ENCODE results near the gene RAB10.
"Not testable (repeated sequence)": the region's sequence is repeated elsewhere in the genome, so short reads cannot be mapped to it uniquely, and the experiment has no call there.

The RAB10 gene

DNA sequence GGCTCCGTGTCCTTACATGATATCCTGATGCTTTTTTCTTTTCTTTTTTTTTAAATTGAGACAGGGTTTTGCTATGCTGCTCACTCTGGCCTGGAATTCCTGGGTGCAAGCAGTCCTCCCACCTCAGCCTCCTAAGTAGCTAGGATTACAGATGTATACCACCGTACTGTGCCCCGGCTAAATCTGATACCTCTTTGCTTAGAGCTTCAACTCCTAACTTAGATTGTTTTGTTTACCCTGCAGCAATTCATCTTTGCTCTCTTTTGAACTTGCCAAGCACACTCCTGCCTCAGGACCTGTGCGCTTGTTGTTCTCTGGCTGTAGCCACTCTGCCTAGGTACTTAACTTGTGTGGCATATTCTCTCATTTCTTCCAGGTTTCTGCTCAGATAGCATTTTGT lies 24.5 kb downstream of the RAB10 start:
- DNase-seq (ENCODE audit: low read depth): no peak

DNA sequence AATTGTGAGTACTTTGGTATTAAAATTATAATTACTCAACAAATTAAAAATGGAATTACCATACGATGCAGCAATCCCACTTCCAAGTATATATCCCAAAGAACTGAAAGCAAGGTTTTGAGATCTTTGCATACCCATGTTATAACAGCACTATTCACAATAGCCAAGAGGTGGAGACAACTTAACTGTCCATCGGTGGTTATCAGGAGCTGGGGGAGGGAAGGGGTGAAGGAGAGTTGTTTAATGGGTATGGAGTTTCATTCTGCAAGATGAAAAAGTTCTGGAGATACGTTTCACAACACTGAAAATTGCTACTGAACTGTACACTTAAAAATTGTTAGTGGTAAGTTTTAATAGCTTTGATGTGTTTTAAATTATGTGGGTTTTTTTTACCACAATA lies 25.7 kb downstream of the RAB10 start:
- no peak for DNase-seq (ENCODE audit: low read depth)

DNA sequence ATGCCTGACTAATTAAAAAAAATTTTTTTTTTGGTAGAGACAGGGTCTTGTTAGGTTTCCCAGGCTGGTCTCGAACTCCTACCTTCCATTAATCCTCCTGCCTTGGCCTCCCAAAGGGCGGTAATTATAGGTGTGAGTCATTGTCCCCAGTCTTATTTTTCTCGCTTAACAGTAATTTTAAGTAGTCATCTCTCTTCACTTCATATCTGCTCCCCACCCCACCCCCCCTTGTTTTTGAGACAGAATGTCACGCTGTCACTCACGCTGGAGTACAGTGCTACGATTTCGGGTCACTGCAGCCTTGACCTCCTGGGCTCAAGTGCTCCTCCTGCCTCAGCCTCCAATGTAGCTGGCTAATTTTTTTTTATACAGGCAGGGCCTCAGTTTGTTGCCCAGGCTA lies 27.7 kb downstream of the RAB10 start:
- DNase-seq (ENCODE audit: low read depth): no peak

DNA sequence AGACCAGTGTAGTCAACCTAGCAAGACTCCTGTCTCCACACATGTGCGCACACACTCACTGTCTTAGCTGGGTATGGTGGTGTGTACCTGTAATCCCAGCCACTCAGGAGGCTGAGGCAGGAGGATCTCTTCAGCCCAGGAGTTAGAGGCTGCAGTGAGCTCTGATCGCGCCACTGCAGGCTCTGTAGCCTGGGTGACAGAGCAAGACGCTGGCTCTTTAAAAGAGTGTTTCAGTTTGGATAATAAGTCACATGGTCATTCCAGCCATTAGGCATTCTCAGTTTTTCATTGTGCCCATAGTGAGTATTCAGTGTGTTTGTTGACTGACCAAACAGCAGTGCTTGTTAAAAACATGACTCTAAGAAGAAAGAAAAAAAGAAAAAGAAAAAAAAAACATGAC lies 31.0 kb downstream of the RAB10 start:
- no peak for DNase-seq (ENCODE audit: low read depth)

DNA sequence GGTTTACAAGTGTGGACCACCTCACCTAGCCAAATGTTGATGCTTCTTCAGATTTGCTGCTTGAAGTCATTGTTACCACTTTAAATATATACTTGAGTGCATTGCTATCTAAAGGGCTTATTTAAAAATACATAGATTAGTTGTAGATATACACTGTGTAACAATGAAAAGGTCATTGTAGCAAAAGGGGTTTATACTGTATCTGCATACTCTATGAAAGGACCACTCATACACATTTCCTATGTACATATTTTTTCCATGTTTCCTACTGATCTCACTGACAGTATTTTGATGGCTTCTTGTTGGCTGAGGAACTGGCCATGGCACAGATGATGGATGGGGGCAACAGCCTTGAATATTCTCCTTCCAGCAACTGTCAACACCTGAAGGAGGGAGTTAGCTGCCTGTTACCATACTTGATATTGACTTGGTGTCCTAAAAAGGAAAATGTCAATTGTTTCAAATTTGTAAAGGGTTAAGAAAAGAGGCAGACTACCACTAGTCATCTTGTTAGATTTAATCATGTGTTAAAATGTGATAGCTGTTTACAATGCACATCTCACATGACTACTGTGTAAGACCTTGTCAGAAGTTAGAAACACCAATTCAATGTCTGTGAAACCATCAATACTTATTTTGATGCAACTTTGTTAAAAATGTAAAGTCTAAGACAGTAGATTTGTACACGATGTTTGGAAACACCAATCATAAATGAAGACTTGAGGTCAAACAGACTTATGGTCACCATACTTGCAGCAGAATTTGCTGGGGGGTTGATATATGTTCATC lies 33.5 kb downstream of the RAB10 start:
- no peak for DNase-seq (ENCODE audit: low read depth)

DNA sequence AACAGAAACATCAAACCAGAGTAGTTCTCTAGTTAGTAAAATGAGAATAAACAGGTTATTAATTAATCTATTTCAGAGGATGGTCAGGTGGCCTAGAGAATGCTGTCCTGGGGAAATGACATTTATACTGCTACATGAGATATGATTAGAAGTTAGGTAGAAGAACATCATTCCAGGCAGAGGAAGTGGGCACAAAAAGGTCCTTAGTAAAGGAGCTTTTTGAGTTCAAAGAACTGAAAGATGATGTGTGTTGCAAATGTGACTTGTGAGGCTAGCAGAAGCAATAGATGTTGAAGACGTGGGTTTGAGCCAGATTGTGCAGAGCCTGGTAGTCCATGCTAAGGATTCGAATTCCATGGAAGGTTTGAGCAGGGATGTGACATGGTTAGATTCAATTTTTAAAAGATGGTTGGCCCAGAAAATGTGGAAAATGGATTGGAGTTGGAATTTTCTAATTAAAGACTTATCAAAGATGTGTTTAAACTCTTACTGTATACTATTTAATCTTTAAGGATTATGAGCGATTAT lies 34.2 kb downstream of the RAB10 start:
- DNase-seq (ENCODE audit: low read depth): no peak

DNA sequence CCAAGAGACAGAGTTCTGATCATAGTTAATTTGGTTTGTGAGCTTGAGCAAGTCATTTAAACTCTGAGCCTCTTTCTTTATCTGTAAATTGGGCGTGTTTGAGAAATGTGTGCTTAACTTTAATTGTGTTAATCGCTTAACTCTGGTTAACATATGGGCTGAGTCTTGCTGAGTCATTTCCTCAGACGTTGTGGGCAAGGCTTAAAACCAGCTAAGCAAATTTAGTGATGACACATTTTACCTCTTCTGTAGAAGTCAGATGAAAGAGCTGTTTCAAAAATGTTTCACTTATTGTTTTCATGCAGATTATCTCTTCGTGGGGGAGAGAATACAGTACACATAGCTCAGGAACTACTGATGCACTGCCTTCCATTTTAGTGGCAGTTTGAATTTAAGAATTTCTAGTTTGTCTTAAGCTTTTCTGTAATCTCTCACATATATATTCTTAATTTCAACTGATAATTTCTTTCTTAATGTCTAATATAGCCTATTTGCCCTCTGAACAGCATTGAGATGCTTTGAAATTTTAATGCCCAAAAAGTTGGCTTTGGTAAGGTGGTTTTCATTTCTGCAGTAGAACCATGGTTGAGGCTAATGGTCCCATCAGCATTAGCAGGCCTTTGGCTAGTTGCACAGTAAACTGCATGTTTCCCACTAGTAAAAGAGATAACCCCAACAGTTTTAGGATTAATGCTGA lies 34.9 kb downstream of the RAB10 start:
- DNase-seq (ENCODE audit: low read depth): peak; percentile 48

DNA sequence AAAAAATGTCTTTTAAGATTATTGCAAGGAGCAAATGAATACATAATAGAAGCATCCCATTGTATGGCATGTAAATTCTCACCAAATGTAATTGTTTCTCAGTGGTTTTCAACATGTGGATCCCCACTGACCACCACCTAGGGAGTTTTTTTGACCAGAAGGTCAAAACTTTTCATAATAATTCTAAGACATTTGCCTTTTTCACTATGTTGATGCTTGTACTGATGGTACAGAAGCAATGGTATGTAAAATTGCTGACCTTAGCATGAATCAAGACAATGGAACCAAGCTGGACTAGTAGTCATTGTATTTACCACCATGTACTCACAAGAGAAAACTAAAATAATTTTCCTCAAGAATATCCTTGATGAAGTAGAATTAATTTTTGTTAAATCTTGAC lies 36.8 kb downstream of the RAB10 start:
- no peak for DNase-seq (ENCODE audit: low read depth)

DNA sequence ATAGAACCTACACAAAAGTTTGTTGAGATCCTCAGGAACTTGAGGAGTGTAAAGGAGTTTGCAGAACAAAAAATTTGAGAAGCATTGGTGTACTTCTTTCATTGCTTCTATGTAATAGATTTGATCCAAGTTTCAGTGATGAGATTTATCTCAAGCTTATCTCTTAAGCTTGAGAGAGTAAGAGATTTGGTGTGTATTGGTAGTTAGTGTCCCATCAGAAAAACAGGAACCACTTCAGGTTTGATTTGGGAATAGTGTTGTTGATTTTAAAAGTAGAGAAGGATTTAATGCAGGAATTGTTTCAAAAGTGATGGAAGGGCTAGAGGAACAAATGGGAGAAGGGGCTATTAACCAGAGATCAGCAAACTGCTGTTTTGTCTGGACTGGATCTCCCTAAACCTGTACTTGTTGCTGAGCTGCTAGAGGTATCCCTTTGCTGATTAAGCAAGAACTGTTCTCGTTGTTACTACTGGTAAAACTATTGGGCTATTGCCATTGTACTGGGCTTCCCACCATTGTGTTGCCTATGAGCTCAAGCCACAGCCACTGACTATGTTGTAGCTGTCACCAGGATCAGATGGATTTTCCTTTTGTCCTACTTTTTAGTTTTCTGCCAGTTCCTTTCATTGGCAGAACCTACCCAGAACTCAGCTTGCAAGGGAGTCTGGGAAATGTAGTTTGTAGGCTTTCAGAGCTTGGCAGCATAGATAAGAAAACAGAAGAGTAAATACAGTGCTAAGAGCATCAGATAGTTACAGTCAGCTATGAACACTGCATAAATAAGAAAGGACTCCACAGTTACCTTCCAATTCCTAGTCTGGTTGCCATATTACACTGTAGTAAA lies 39.3 kb downstream of the RAB10 start:
- no peak for DNase-seq (ENCODE audit: low read depth)

DNA sequence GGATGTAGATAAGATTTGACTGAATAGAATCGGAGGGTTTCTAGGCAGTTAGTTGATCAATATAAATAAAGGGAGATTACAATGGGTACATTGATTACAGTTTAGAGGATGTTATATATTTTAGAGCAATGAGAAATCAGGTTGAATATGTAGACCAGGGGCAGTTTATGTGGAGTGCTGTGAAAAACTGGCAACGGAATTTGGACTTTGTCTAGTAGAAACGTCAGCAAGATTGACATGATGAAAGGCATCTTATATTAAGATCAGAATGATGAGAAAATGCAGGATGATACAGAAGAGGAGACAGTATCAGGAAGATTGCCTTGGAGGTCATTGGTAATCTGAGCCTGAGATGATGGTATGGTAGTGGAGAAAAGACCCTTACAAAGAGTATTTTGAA lies 39.9 kb downstream of the RAB10 start:
- no peak for DNase-seq (ENCODE audit: low read depth)

DNA sequence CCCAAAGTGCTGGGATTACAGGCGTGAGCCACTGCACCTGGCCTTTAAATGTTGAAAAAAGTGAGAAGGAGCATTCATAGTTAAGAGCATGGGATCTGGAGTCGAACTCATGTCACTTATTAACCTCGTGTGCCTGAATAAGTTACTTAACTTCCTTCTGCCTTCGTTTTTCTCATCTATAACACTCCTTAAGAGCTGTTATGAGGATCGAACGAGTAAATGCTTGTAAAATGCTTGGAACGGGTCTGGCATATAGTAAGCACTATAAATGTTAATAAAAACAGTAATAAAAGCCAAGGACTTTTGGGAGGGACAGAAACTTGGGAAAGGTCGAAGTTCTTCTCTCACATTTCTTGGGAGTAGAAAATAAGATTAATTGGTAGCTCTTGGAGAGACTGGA lies 40.8 kb downstream of the RAB10 start:
- DNase-seq (ENCODE audit: low read depth): no peak

DNA sequence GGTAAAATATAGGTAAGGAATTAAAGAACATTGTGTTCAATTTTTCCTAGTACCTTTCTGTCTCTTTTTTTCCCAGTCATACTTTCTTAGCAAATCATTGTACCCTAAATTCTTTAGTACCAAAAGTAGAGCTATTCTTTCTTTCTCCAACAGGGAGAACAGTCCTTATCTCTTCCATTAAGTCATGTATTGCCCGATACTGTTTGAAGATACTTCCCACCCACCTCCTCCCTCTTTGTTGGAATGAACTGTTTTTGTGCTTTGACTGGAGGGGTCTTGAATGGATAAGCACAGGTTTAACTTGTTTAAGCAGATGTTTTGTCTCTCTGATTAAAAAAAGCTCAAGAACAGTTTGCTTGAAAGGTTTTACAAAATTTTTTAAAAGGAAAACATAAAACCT lies 41.3 kb downstream of the RAB10 start:
- no peak for DNase-seq (ENCODE audit: low read depth)

DNA sequence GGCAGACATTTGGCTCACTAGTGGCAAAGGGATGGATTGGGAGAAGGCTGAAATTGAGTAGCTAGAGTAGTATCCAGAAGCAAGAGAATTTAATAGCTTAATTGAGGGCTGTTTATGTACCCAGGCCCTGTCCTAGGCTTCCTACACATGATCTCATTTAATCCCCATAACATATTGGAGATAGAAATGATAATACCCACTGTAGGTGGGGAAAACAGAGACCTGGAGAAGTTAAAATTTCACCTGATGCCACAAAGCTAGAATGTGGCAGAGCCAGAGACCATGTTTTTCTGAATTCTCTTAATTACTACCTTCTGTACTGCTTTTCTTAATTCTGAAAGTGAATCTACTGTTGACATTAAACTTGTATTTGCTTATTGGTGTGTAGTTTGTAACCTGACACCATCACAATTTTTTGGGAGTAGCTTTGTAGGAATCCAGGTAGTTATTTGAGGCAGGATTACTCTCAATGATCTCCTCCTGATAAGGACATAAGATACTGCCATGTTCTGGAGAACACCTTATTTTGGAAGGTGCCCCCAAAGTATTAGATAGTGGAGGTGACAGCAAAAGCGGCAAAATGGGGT lies 42.2 kb downstream of the RAB10 start:
- DNase-seq (ENCODE audit: low read depth): no peak

DNA sequence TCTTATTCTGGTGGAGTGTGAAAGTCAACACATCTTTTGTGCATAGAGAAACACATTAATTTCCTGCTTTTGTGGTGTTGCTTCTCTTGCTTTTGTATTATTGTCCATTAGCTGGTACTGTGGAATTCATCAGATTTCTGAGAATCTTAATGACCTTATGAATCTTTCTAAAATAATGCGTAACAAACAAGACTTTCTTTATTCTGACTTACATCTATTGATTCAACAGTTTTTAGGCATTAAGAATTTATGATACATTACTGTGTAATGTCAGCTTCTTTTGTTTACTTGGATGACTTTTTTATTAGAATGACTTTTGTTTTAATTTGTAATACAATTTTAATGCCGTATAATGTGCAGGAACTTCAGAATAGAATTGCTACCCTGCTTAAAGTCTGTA lies 43.4 kb downstream of the RAB10 start:
- no peak for DNase-seq (ENCODE audit: low read depth)

DNA sequence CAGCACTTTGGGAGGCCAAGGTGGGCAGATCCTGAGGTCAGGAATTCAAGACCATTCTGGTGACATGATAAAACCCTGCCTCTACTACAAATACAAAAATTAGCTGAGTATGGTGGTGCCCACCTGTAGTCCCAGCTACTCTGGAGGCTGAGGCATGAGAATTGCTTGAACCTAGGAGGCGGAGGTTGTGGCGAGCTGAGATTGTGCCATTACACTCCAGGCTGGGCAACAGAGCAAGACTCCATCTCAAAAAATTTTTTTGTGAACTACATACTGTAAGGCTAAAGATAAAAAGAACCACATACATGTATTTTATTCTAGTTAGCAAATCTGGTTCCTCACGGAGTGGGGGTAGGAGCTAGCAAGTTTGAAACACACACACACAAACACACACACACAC lies 45.1 kb downstream of the RAB10 start:
- no peak for DNase-seq (ENCODE audit: low read depth)

DNA sequence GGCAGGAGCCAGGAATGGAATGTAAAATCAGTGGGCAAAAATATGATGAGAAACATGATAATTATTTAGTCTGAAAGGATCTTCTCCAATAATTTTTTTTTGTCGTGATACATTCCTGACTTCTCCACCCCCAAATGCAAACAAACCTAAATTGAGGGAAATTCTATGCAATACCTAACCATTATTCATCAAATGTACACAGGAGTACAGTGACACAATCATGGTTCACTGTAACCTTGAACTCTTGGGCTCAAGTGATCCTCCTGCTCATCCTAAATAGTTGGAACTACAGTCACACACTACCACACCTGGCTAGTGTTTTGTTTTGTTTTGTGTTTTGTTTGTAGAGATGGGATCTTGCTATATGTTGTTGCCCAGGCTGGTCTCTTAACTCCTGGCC lies 46.5 kb downstream of the RAB10 start:
- no peak for DNase-seq (ENCODE audit: low read depth)

DNA sequence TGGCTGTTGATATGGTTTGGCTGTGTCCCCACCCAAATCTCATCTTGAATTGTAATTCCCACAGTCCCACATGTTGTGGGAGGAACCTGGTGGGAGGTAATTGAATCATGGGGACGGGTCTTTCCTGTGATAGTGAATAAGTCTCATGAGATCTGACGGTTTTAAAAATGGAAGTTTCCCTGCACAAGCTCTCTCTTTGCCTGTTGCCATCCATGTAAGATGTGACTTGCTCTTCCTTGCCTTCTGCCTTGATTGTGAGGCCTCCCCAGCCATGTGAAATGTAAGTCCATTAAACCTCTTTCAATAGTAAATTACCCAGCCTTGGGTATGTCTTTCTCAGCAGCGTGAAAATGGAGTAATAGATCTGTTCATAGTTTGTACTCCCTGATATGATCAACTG lies 47.0 kb downstream of the RAB10 start:
- not testable (repeated sequence) for DNase-seq (ENCODE audit: low read depth)

DNA sequence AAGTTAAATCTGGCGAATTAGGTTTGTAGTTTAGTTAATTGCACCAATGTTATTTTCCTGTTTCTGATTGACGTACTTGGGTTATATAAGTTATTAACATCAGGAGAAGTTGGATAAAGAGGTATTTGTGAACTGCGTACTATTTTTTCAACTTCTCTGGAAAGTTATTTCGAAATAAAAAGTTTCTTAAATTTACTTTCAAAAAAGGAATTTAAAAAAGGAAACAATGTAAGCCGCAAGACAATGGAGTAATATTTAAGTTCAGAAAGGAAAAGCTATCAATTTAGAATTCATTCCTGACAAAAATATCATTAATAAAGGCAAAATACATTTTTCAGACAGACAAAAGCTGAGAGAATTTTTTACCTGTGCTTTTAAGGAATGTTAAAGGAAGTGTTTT lies 47.7 kb downstream of the RAB10 start:
- DNase-seq (ENCODE audit: low read depth): no peak

DNA sequence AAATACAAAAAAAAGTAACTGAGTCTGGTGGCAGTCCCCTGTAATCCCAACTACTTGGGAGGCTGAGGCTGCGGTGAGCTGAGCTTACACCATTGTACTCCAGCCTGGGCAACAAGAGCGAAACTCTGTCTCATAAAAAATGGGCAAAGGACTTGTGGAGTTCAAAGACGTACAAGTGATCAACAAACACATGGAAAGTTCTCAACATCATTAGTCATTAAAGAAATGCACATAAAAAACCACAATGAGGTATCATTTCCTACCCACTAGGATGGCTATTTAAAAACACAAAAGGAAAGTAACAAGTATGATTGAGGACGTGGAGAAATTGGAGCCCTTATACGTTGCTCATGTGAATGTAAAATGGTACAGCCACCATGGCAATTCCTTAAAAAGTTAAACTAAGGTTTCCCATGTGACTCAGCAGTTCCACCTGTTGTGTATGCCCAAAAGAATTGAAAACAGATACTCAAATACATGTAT lies 52.3 kb downstream of the RAB10 start:
- DNase-seq (ENCODE audit: low read depth): no peak

DNA sequence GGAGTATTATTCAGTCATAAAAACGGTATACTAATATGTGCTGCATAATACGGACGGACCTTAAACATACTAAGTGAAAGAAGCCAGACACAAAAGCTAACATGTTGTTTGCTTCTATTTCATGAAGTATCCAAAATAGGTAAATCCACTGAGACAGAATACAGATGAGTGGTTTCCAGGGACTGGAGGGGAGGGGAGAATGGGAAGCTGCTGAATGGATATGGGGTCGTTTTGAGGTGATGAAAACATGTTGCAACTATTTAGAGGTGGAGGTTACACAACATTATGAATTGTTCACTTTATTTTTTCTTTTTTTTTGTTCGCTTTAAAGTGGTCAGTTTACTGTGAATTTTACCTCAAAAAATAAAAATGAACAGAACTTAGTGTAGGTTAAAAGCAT lies 52.9 kb downstream of the RAB10 start:
- DNase-seq (ENCODE audit: low read depth): no peak

DNA sequence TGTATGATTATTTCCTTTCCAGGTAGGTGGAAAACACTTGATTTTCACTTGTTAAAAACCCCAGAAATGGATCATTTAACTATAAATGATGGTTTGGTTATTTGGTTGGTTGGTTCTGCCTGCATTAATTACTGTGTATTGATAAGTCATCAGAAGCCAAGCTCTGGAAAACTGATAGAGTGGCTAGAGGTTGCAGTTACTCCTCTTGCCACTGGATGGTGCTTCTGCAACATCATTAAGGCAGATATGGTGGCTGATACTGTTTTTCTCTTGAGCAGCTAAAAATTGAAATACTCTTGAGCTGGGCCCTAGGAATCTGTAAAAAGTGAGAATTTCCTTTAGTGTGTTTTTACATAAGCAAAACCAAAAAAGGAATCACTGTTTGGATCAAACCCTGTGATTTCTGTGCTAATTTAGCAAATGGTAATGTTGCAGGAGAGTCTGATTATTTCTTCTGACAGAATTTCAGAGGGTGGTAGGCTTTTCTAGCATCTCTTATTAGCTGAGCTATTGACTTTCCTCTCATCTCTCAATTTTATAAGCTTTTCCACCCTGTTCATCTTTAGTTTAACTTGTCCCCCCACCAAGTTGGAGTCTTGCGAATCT lies 54.3 kb downstream of the RAB10 start:
- peak; percentile 6 for DNase-seq (ENCODE audit: low read depth)

DNA sequence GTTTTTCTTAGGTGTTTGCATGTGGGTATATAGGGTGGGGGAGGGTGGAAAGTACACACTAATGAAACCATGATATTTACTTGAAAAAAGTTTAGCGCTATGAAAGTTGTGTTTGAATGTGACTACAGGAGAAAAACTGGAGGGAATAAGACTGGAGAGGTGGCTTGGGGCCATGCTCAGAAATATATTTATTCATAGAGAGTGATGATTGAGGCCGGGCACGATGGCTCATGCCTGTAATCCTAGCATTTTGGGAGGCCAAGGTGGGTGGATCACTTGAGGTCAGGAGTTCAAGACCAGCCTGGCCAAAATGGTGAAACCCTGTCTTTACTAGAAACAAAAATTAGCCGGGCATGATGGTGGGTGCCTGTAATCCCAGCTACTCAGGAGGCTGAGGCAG lies 55.0 kb downstream of the RAB10 start:
- not testable (repeated sequence) for DNase-seq (ENCODE audit: low read depth)

All from fibroblast of the conjunctiva (primary cell).